ENCODE measurements around the gene CLEC7A. TPM values are rescaled to one million over a fixed set of nuclear protein-coding genes. Genes with fewer than 3 reads are reported as not detected.

CLEC7A gene
- total and polyA plus RNA-seq, 10 donors, result 7.7 to 111 (median 45.7) TPM

DNA sequence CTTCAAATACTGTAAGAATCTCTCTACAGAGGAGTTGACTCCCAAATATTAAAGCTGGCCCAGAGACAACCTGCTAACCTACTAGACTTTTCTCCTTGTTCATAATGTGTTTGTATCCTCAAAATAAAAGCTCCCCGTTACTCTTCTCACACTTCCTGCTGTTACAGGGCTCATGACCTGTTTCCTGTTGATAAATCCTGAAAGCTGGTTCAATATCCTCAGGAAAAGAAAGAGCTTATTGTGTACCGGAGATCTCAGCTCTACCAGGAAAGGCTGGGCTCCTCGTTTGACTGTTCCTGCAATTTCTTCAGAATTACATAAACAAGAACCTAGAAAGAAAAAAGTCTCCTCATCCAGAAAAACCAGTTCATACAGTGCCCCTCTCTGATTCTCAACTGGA lies 62.1 kb downstream of the CLEC7A start:
- 9 to 18% (median 13%) methylated on average over 3 of the region's 3 CpGs for WGBS, 5 donors
- intact Hi-C loops (cut with DNase I; ENCODE audit: low total_unique reads), result no loop called here
- Histone ChIP-seq H3K4me1 (peaks cover 8 to 48% (median 26%) of the 10 kb centered on the region in 6 donors), H3K27me3 (replicated peaks in 1 of 7) (no peaks in the 10 kb centered on the region), H3K4me3 (peak overlapping the region in 1 of 8 donors; percentile 55), H3K27ac (peak overlapping the region; percentile 2 to 89 (median 86)), H3K9me3 (no peaks in the 10 kb centered on the region), H3K36me3 (peaks cover 0 to 14% (median 0%) of the 10 kb centered on the region in 6 donors)
- DNase-seq, result no peak
- TF ChIP-seq, protein P1, sequence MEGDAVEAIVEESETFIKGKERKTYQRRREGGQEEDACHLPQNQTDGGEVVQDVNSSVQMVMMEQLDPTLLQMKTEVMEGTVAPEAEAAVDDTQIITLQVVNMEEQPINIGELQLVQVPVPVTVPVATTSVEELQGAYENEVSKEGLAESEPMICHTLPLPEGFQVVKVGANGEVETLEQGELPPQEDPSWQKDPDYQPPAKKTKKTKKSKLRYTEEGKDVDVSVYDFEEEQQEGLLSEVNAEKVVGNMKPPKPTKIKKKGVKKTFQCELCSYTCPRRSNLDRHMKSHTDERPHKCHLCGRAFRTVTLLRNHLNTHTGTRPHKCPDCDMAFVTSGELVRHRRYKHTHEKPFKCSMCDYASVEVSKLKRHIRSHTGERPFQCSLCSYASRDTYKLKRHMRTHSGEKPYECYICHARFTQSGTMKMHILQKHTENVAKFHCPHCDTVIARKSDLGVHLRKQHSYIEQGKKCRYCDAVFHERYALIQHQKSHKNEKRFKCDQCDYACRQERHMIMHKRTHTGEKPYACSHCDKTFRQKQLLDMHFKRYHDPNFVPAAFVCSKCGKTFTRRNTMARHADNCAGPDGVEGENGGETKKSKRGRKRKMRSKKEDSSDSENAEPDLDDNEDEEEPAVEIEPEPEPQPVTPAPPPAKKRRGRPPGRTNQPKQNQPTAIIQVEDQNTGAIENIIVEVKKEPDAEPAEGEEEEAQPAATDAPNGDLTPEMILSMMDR (IDR thresholded peaks at IDR 0.05 in 8 of 11, conservative IDR thresholded peaks at IDR 0.05 in 3 of 11), result no peak
- peak in 1 of 3 donors; percentile 69 for TF ChIP-seq POLR2AphosphoS5 (IDR thresholded peaks at IDR 0.05)

GRCh38 chr12:10067264-10067663 lies 62.7 kb downstream of the CLEC7A start:
- Histone ChIP-seq H3K4me3 (peak overlapping the region in 1 of 8 donors; percentile 55), H3K27me3 (replicated peaks in 1 of 7) (no peaks in the 10 kb centered on the region), H3K9me3 (no peaks in the 10 kb centered on the region), H3K36me3 (peaks cover 0 to 11% (median 0%) of the 10 kb centered on the region in 6 donors), H3K27ac (peak overlapping the region in 6 of 8 donors; percentile 85 to 89 (median 86)), H3K4me1 (peaks cover 8 to 48% (median 26%) of the 10 kb centered on the region in 6 donors)
- WGBS, 5 donors, result 80 to 91% (median 83%) methylated on average over 4 of the region's 4 CpGs
- intact Hi-C loops (cut with DNase I; ENCODE audit: low total_unique reads), result no loop called here
- DNase-seq, result no peak
- TF ChIP-seq, protein P1 (IDR thresholded peaks at IDR 0.05 in 8 of 11, conservative IDR thresholded peaks at IDR 0.05 in 3 of 11), result no peak

Other genes starting within 250 kb of the CLEC7A start
- gene KLRF2, start 248.7 kb downstream of the CLEC7A start, total RNA-seq, result not detected
- gene KLRF2, start 248.7 kb downstream of the CLEC7A start, polyA plus RNA-seq, result under 1 TPM in 1 of 3 donors, not detected in 2; 0.17 TPM
- gene CLEC2A, start 197.8 kb downstream of the CLEC7A start, total RNA-seq, result not detected
- gene CLEC2A, start 197.8 kb downstream of the CLEC7A start, polyA plus RNA-seq, result not detected
- 10 to 100 TPM; 15.2 to 59.5 (median 25.8) TPM for gene CLEC12A, start 158.8 kb downstream of the CLEC7A start, total RNA-seq
- 10 to 100 TPM in 1 of 3 donors, 1 to 10 TPM in 2; 5.4 to 25.3 (median 5.8) TPM for gene CLEC12A, start 158.8 kb downstream of the CLEC7A start, polyA plus RNA-seq
- gene CLEC1B, start 131.1 kb downstream of the CLEC7A start, total RNA-seq, result 1 to 10 TPM; 2.0 to 7.7 (median 2.9) TPM
- 1 to 10 TPM in 1 of 3 donors, under 1 TPM in 2; 0.67 to 1.1 (median 0.67) TPM for gene CLEC1B, start 131.1 kb downstream of the CLEC7A start, polyA plus RNA-seq
- 10 to 100 TPM in 1 of 7 donors, 1 to 10 TPM in 6; 1.1 to 11.0 (median 1.6) TPM for gene CLEC12B, start 119.6 kb downstream of the CLEC7A start, total RNA-seq
- 1 to 10 TPM in 1 of 3 donors, under 1 TPM in 2; 0.20 to 1.9 (median 0.22) TPM for gene CLEC12B, start 119.6 kb downstream of the CLEC7A start, polyA plus RNA-seq
- 1 to 10 TPM in 4 of 7 donors, under 1 TPM in 3; 0.28 to 3.7 (median 1.3) TPM for gene CLEC9A, start 99.5 kb downstream of the CLEC7A start, total RNA-seq
- 1 to 10 TPM in 1 of 3 donors, under 1 TPM in 1, not detected in 1; 0.43 to 1.1 TPM for gene CLEC9A, start 99.5 kb downstream of the CLEC7A start, polyA plus RNA-seq
- gene CLEC1A, start 31.2 kb downstream of the CLEC7A start, total RNA-seq, result 10 to 100 TPM in 1 of 7 donors, 1 to 10 TPM in 6; 6.0 to 12.4 (median 7.7) TPM
- gene CLEC1A, start 31.2 kb downstream of the CLEC7A start, polyA plus RNA-seq, result 1 to 10 TPM; 1.5 to 4.2 (median 2.4) TPM
- 10 to 100 TPM in 1 of 7 donors, 1 to 10 TPM in 3, not detected in 3; 1.2 to 10.5 (median 1.3) TPM for gene OLR1, start 41.9 kb upstream of the CLEC7A start, total RNA-seq
- under 1 TPM; 0.09 to 0.22 (median 0.13) TPM for gene OLR1, start 41.9 kb upstream of the CLEC7A start, polyA plus RNA-seq
- gene TMEM52B, start 48.8 kb upstream of the CLEC7A start, total RNA-seq, result under 1 TPM in 2 of 7 donors, not detected in 5; 0.19 to 0.40 TPM
- gene TMEM52B, start 48.8 kb upstream of the CLEC7A start, polyA plus RNA-seq, result under 1 TPM in 1 of 3 donors, not detected in 2; 0.06 TPM
- 10 to 100 TPM; 29.8 to 79.7 (median 53.4) TPM for gene GABARAPL1, start 82.7 kb upstream of the CLEC7A start, total RNA-seq
- 10 to 100 TPM in 2 of 3 donors, 1 to 10 TPM in 1; 10.0 to 22.5 (median 13.5) TPM for gene GABARAPL1, start 82.7 kb upstream of the CLEC7A start, polyA plus RNA-seq
- 10 to 100 TPM; 23.6 to 60.3 (median 40.9) TPM for gene KLRD1, start 177.7 kb upstream of the CLEC7A start, total RNA-seq
- gene KLRD1, start 177.7 kb upstream of the CLEC7A start, polyA plus RNA-seq, result 1 to 10 TPM; 1.7 to 9.4 (median 2.2) TPM

Data from spleen (tissue), 11 donors.